Measurements from ENCODE around the gene HELZ2.
A peak's percentile ranks its signal among the peaks of the same experiment; 100 is the strongest.
"Not testable (repeated sequence)": the region's sequence is repeated elsewhere in the genome, so short reads cannot be mapped to it uniquely, and the experiment has no call there.

The HELZ2 gene

DNA sequence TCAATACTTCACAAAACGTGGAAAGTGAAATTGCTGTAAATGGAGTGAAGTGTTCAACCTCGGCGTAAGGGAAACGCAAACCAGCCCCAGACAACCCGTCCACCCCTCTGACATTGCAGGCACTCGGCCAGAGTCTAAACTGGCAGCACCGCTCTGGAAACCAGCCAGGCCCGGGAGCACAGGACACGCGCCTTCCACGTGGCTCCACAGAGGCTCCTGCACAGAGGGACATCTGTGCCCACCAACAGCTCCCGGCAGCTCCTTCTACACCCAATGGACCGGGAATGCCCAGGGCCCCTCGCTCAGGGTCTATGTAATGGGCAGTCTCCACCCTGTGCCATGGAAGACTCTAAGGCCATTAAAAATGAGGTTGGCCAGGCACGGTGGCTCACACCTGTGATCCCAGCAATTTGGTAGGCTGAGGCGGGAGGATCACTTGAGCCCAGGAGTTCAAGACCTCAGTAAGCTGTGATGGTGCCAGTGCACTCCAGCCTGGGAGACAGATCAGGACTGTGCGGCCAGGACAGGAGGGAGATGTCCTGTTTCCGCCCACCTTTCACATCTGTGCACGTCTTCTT is 3.4 kb upstream of the HELZ2 start:
- DNase-seq: peak; percentile 81

- DNase-seq: no peak
Measured at GRCh38 chr20:63576311-63576710, 2.3 kb upstream of the HELZ2 start.

DNA sequence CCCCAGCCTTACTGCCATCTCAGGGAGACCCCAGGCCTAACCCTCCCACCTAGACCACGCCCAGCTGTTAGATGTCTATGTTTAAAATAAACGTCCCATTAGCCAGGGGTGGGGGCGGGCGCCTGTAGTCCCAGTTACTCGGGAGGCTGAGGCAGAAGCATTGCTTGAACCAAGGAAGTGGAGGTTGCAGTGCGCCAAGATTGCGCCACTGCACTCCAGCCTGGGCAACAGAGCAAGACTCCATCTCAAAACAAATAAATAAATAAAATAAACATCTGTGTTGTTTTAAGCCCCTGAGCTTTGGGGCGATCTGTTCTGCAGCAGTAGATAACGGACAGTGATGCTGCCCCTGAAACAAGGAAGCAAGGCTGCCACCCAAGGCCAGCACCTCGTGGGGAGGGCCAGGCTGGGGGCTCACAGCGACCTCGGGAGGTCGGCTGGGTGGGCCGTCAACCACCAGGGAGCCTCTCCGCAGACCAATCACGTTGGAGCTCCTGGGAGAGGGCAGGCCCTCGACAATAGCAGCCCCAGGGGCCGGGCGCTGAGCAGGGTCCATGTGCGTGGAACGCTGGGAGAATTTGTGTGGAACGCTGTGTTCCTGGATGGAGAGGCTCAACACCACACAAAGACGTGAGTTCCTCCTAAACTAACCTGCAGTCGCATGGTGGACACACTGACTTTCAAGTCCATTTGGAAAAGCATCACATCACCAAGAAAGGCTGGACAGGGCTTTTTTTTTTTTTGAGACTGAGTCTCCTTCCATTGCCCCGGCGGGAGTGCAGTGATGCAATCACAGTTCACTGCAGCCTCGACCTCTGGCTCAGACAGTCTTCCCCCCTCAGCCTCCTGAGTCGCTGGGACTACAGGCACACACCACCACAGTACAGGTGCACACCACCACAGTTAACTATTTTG is 1.0 kb upstream of the HELZ2 start:
- no peak for DNase-seq

DNA sequence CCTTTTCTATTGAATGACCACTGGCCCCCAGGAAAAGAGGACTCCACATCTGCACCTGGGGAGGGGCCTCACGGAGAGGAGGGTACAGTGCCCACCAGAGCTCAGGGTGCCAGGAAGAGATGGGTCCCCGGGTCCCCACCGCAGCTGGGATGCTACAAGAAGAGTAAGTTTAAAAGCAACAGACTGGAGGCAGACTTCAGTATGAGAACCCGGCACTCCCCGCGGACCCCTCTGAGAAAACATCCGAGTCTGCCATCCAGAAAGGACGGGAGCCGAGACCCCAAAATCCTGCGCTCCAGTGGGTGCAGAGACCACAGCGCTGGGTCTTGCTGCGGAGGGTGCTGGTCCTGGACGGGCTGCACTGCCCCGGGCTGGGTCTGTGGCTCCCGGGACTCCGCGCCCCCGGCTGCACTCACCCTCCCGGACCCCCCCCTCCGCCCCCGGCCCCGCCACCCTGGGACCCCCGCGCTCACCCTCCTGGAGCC is 350 bp downstream of the HELZ2 start:
- no peak for DNase-seq

- DNase-seq: no peak
Measured at GRCh38 chr20:63572788-63573646, 1.0 kb downstream of the HELZ2 start.

DNA sequence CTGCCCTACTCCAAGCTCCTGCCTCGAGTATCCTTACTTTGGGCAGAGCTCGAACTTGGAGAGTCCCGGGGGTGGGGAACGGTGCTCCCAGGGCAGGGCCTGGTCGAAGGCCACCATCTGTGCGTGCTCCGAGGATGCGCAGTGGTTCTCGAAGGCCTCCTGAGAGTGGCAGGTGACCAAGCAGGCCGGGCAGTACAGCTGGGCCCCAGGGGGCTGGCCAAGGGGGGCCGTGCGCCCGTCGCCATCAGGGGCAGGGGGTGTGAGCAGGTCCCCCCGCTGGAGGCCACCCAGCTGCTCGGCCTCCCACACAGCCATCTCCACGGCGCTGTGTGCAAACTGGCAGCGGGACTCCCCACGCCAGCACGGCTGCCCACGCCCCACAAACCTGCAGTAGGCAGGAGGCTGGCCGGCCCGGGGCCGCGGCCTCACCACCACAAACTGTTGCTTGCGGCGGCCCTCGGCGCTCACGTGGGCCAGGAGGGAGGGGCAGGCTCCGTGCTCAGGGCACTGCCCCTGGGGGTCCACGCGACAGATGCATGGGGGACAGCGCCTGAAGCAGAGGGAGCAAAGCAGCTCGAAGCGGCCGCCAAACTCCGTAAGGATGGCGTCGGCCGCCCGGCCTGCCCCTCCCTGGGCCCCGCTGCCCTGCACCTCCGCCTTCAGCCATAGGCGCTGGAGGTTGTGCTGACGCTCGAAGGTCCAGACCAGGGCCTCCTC is 1.8 kb downstream of the HELZ2 start:
- DNase-seq: no peak

GRCh38 chr20:63571087-63571478 is 3.0 kb downstream of the HELZ2 start:
- DNase-seq: not testable (repeated sequence)

DNA sequence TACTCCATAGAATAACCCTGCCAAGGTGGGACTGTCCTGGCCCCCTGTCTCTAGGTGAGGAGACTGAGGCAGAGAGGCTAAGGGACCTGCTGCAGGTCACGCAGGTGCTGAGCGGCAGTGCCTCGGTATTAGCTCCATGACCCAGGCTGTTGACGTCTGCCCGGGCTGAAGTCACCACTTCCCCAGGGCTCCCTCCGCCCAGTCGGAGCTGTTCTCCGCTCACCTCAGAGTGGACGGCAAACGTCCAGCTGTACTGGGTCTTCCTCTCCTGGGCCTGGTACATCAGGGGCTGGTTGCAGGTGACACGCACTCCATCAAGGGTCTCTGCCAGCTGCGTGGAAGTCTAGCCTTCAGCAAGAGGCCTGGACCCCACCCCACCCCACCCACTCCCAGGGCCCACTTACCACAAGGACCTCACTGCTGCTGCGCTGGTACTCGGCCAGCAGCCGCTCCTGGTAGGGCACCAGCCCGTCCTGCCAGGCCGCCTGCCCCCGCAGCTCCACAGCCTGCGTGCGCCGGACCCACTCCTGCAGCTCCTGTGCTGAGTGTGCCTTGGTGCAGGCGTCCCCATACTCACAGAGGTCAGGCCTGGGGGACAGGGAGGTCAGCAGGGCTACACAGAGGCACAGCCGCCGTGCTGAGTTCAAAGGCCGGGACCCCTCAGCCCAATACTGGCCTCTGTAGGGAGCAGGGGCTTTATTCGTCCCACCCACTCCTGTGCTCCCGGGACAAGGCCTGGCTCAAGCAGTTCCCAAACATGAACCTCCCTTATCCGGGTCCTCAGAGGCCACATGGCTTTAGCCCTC is 3.6 kb downstream of the HELZ2 start:
- DNase-seq: no peak

GRCh38 chr20:63568986-63569949 is 4.8 kb downstream of the HELZ2 start:
- peak; percentile 44 for DNase-seq

- DNase-seq: no peak
Measured at GRCh38 chr20:63568170-63568981, 5.7 kb downstream of the HELZ2 start.

DNA sequence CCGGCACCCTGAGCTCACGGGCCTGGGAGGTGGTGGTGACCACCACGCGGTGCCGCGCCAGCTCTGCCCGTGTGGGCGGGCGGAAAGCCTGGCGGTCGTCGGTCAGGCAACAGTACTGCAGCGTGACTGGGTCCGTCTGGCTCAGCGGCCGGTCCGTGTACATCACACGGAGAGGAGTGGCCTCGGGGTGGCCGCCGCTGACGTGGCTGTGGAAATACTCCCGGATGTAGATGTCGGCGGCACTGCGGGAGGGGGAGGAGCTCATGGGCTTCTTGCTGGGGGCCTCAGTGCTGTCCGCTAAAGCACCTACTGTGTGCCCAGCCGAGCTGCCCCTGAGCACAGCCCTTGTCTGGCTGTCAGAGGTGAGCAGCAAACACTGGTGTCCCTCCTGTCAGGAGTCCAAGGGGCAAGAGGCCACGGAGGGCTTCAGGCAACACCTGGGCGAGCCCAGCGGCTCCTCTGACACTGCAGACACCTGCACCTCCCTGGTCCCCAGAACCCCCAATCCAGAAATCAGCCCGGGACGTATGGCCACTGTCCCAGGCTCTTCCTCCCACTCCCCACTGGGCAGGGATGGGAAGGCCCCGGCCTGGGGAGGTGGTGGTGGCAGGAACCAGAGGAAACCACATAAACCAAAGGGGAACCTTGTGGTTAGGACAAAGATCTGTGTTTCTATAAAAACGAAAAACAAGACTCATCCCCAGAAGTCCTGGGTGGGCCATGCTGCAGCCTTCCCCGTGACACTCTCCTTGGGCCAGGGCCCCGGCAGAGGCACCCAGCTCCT is 6.5 kb downstream of the HELZ2 start:
- no peak for DNase-seq

DNA sequence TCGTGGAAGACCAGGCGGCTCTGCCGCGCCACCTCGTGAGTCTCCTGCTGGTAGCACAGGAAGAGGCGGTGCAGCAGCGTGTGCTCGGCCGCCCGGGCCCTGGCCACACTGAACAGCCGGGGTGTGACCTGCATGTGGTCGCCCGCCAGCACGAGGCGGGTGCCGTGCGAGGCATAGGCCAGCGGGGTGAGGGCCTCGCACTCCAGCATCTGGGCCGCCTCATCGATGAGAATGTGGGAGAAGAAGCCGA is 7.0 kb downstream of the HELZ2 start:
- no peak for DNase-seq

GRCh38 chr20:63566395-63567135 is 7.5 kb downstream of the HELZ2 start:
- no peak for DNase-seq

DNA sequence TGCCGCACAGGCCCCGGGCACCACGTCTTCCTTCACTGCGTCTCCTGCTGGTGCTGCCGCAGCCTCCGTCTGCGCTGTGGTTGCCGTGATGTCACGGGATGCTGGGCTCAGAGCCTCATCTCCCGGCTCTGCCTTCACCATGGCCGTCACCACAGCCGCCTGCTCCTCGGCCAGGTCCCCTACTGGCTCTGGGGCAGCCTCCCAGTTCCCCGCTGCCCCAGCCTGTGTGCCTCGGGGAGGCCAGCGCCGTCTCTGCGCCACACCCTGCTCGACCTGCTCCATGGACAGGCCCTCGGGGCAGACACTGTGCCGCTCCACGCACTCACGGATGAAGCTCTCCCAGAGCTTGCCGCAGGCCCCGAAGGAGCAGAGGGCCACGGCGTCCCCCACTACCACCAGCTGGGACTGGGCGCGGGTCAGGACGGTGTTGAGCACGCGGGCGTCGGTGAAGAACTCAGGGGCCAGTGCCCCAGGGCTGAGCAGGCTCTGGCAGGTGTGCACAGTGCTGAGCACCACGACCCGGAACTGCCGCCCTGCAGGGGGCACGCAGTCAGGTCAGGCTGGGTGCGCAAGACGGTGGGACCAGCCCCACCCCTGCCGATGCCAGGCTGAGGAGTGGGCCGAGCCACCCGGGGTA is 8.2 kb downstream of the HELZ2 start:
- no peak for DNase-seq

- DNase-seq: no peak
Measured at GRCh38 chr20:63565021-63565698, 8.9 kb downstream of the HELZ2 start.

DNA sequence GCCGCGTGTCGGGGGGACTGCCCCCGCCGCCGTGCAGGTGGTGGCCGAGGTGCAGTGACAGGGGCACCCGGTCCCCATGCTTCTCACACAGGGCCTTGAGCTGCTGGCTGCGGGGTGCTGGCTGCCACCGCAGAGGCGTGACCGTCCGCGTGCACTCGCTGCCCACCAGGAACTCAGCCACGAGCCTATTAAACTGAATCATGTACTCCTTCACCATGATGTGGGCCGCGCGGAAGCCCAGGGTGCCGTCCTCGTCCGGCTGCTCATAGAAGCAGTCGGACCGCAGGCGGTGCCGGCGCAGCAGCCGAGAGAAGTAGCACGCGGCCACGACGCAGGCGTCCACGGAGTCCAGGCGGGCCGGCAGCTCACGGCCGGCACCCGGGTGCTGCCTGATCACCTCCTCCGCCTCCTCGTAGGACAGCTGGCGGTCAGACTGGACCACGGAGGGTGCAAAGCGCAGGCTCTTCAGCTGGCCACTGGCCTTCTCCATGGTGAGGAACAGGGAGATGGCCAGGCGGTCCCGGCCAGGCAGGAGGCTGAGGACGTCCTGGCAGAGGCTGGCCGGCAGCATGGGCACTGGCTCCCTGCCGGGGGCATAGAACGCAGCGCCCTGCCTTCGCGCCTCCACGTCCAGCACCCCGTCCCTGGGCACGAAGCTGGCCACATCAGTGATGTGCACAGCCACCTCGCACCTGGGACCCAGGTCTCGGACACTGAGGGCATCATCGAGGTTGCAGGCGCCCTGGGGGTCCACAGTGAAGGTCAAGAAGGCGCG is 9.8 kb downstream of the HELZ2 start:
- no peak for DNase-seq

Measured in NCI-H1092 treated with DMSO at 0.1 percent for 48 hours (cell line).